GM15510 (cell line): ENCODE measurements around the gene STRIT1.

Experiments used
- POLR2A ChIP-seq: IDR thresholded peaks from 3 replicates; pipeline ENCODE4 v1.6.1; 2011; ENCODE audit warnings: borderline replicate concordance; ENCODE audit not compliant: insufficient read length; ENCODE audit errors: extremely low read depth

The STRIT1 gene

DNA sequence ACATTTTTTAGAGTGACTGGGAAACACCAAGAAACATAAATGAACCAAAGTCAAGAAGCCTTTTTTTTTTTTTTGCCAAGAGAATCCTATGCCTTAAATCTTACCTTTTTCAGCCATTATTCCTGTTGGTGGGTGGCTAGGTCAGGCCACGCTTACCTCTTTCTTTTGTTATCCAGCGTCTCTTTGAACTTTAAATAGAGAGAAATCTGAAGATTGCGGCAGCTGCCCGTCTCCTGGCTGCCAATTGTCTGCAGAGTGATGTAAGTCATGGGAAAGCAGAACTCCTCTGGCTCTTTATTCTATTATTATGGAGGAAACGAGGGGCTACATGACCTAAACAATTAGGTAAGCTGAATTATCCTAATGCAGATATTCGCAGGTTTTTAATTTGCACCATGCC is at the start of gene STRIT1:
TSS of gene STRIT1 (minus strand) at position 168 of the 400 bp plus-strand sequence.
- TF ChIP-seq POLR2A = no peak

DNA sequence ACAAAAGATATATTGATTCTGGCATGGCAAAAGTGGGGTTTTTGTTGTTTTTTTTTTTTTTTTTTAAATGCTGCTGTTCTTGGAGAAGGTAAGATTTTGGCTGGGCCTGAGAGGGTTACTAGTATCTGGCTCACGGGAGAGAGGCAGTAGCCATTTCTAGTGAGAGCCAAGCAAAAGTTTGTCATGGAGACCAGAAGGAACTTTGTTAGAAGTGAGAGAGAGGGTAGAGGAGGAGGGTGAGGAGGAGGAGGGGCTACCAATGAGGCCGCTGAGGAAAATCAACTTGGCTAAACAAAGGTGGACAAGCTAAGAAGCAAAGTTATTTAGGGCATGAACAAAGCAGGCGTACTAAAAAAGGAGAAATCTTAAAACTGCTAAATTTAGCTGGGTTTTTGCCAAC is 48.9 kb upstream of the STRIT1 start:
- TF ChIP-seq POLR2A = no peak

DNA sequence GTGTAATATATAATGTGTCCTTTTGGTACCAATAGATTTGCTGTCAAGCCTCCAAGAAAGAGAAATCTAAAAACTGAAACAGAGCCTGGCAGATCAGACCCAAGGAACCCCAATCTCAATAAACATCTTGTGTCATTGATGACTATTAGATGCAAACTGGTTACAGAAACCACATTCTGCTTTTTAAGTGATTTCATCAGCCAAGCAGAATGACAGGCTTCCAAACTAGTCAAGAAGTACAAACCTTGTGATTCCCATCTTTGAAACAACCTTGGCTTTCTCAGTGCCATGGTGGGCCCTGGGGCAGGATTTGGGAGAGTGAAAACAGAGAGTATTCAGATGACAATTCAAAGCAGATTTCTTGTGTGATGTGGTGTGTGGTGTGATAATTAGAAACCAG is 45.6 kb upstream of the STRIT1 start:
- TF ChIP-seq POLR2A = no peak

- TF ChIP-seq POLR2A = no peak
Observed at GRCh38 chr3:155335724-155336354, 42.4 kb upstream of the STRIT1 start.

- no peak for TF ChIP-seq POLR2A
Observed at GRCh38 chr3:155334914-155335723, 41.6 kb upstream of the STRIT1 start.

- no peak for TF ChIP-seq POLR2A
Observed at GRCh38 chr3:155334215-155334913, 40.9 kb upstream of the STRIT1 start.

DNA sequence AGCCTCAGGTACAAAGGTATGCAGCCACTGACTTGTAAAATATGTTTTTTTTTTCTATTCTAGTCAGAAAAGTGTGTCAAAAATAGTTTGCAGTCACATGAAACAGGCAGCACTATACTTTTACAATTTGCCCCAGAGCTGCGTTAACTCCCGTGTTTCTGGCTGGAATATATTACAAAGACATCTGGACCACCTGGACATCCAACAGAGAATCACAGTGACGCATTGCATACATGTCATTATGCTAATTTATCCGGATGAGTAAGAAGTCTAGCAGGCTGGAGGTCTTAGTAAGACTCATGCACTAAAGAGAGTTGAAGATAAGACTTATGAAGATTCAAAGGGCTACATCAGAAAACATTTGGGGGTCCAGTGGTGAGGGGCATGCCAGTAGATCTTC is 39.2 kb upstream of the STRIT1 start:
- TF ChIP-seq POLR2A = no peak

GRCh38 chr3:155331078-155331477 is 37.6 kb upstream of the STRIT1 start:
- no peak for TF ChIP-seq POLR2A

DNA sequence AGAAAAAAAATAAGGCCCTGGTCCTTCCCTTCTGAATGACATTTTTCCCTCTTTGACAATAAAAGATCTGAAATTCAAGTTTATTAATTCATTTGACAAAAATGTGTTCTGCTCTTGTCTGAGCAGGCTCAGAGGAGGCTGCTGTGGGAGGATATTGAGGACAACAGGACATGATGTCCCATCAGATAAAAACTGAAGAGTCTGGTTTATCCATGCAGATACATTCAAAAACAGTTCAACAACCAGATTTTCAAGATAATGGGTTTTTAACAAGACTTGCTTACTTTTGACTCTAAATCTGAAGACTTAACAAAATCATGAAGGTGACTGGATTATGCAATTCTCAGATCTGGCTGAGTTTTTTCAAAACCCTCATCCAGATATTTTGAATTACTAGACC is 36.9 kb upstream of the STRIT1 start:
- no peak for TF ChIP-seq POLR2A

GRCh38 chr3:155329513-155330048 is 36.1 kb upstream of the STRIT1 start:
- TF ChIP-seq POLR2A = no peak

DNA sequence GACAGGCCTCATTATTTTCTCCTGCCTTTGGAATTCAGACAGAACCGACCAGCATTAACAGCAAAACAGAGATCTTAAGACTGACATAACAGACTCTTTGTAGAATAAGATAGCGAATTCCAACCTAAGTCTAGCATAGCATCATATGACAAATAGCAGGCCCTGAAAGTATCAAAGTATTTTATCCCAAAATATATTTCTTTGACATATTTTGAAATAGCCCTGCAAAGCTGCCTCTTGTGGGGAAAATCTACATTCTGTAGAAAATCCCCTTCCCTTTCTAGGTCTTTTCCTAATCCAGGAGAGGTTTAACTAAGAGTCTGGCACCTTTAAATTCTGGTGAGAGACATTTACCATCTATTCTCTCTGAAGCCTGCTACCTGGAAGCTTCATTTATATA is 34.4 kb upstream of the STRIT1 start:
- TF ChIP-seq POLR2A = no peak

GRCh38 chr3:155327430-155327829 is 33.9 kb upstream of the STRIT1 start:
- TF ChIP-seq POLR2A = no peak

GRCh38 chr3:155326901-155327300 is 33.4 kb upstream of the STRIT1 start:
- no peak for TF ChIP-seq POLR2A

GRCh38 chr3:155326244-155326643 is 32.8 kb upstream of the STRIT1 start:
- no peak for TF ChIP-seq POLR2A

DNA sequence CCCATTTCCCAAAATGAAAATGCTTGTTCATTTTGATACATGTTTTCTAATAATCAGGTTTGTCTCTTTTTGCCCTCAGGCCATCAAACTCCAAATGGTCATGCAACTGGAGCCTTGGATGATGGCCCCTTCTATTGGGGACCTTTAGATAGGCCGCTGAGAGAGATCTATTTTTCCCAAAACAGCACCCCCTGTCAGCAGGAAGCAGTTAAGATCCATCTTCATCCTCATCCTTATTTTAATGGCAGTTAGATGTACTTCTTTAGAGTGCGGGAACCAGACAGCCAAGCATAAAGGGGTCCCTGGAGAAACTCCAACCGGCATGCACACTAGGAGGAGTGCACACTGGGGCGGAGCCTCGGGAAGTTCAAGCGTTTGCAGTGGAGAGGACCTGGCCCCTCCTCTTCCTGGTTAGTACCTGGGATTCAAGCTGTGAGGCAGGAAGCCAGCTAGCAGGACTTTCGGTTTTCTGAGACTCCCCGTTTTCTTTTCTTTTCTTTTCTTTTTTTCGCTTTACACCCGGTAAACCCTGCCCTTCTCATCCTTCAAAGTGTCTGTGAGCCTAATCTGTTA is 31.9 kb upstream of the STRIT1 start:
- no peak for TF ChIP-seq POLR2A
